Small intestine (tissue), 7 donors: ENCODE results near the gene MRPS35. TPM values are rescaled to one million over a fixed set of nuclear protein-coding genes. Genes with fewer than 3 reads are reported as not detected.

Experiments used
- DNase-seq, 2 donors: peaks; one replicate each; pipeline versions ENCODE4 v3.0.0 to v3.0.0-alpha.2; 2013
- FAIRE-seq: peaks from 2 replicates; lab custom pipeline; 2012; peaks lifted over from hg19 to GRCh38; lab: Jason Lieb, UNC
- H3K27ac ChIP-seq, 3 donors: one replicate each; pipeline ENCODE4 v1.5.1; 2013; ENCODE audit warnings: low read length in 2 of 3, mild to moderate bottlenecking in 2 of 3, control low read depth in 1 of 3, inconsistent platforms in 1 of 3, low read depth in 1 of 3, moderate library complexity in 1 of 3
- H3K27me3 ChIP-seq, 3 donors: one replicate each; pipeline ENCODE4 v1.6.1; 2013; ENCODE audit warnings: low read length in 3 of 3, inconsistent platforms in 1 of 3; ENCODE audit not compliant: control insufficient read depth in 3 of 3, insufficient read depth in 3 of 3
- H3K36me3 ChIP-seq, 3 donors: one replicate each; pipeline ENCODE4 v1.6.1; 2013; ENCODE audit warnings: low read length in 3 of 3, inconsistent platforms in 1 of 3, low read depth in 1 of 3, mild to moderate bottlenecking in 1 of 3, moderate library complexity in 1 of 3; ENCODE audit not compliant: control insufficient read depth in 3 of 3, insufficient read depth in 2 of 3
- H3K4me1 ChIP-seq, 3 donors: one replicate each; pipeline ENCODE4 v1.6.1; 2013; ENCODE audit warnings: low read length in 2 of 3, inconsistent platforms in 1 of 3, low read depth in 1 of 3, mild to moderate bottlenecking in 1 of 3, moderate library complexity in 1 of 3; ENCODE audit not compliant: control insufficient read depth in 3 of 3, insufficient read depth in 2 of 3
- H3K4me3 ChIP-seq, 3 donors: one replicate each; pipeline ENCODE4 v1.5.1; 2013; ENCODE audit warnings: low read length in 3 of 3, control low read depth in 1 of 3, inconsistent platforms in 1 of 3, low read depth in 1 of 3, mild to moderate bottlenecking in 1 of 3, moderate library complexity in 1 of 3
- H3K9me3 ChIP-seq, 2 donors: one replicate each; pipeline ENCODE4 v1.6.1; 2013; ENCODE audit warnings: low read depth in 1 of 2, low read length in 1 of 2; ENCODE audit not compliant: control insufficient read depth in 2 of 2, insufficient read depth in 1 of 2
- WGBS, 3 donors: extraction: QIAGEN DNeasy Blood & Tissue Kit; methylation state at CpG; one replicate each; pipeline ENCODE4 v1.1.7; 2013; 5-methylcytosine and 5-hydroxymethylcytosine counted together
- polyA plus RNA-seq, 4 donors: library from polyadenylated mRNA; stranded (reverse) in 3 of 4; unstranded in 1 of 4; fragments of 200-250 nt in 3 of 4; fragments of 120-200 nt in 1 of 4; gene quantifications; one replicate each; pipeline versions ENCODE4 v1.2.1 to v1.2.3, GENCODE V29; 2013
- donor health status: healthy with polysubstance abuse.
- donor health status: control.
- donor health status: control.
- donor health status: Bipolar disorder and iron deficiency.
- donor health status: healthy.

MRPS35 gene
- polyA plus RNA-seq, 4 donors = 45.1 to 84.2 (median 66.1) TPM

- whole genome bisulfite sequencing, 3 donors = 64 to 78% (median 76%) methylated on average over 2 of the region's 2 CpGs
- FAIRE-seq (no peak), DNase-seq (peak in 1 of 2 donors; percentile 7)
- Histone ChIP-seq H3K9me3 (no peaks in the 10 kb centered on the region), H3K27me3 (no peaks in the 10 kb centered on the region), H3K4me1 (no peaks in the 10 kb centered on the region), H3K27ac (no peak overlapping the region), H3K36me3 (peaks cover 0 to 19% (median 0%) of the 10 kb centered on the region in 3 donors), H3K4me3 (no peak overlapping the region)
Measured at GRCh38 chr12:27674989-27675388, 35.6 kb upstream of the MRPS35 start.

- H3K36me3 ChIP-seq = peaks cover 3 to 23% (median 4%) of the 10 kb centered on the region in 3 donors
- H3K4me3 ChIP-seq = no peak overlapping the region
- no peak overlapping the region for H3K27ac ChIP-seq
- H3K4me1 ChIP-seq = no peaks in the 10 kb centered on the region
- no peaks in the 10 kb centered on the region for H3K27me3 ChIP-seq
- no peak for FAIRE-seq
- no peaks in the 10 kb centered on the region for H3K9me3 ChIP-seq
- DNase-seq = peak; percentile 16 to 57
Measured at GRCh38 chr12:27680619-27681018, 30.0 kb upstream of the MRPS35 start.

GRCh38 chr12:27682534-27682933 lies 28.1 kb upstream of the MRPS35 start:
- H3K27ac ChIP-seq = no peak overlapping the region
- H3K4me3 ChIP-seq = no peak overlapping the region
- H3K4me1 ChIP-seq = no peaks in the 10 kb centered on the region
- no peak for FAIRE-seq
- H3K9me3 ChIP-seq = no peaks in the 10 kb centered on the region
- no peak for DNase-seq
- H3K36me3 ChIP-seq = peaks cover 3 to 14% (median 4%) of the 10 kb centered on the region in 3 donors
- 95 to 99% (median 96%) methylated on average over 2 of the region's 2 CpGs for WGBS, 3 donors
- no peaks in the 10 kb centered on the region for H3K27me3 ChIP-seq

- Histone ChIP-seq H3K27me3 (no peaks in the 10 kb centered on the region), H3K27ac (no peak overlapping the region), H3K4me3 (no peak overlapping the region), H3K4me1 (peaks cover 0 to 6% (median 0%) of the 10 kb centered on the region in 3 donors), H3K36me3 (peaks cover 3 to 23% (median 6%) of the 10 kb centered on the region in 3 donors), H3K9me3 (no peaks in the 10 kb centered on the region)
- no peak for DNase-seq
- FAIRE-seq = no peak
- WGBS, 3 donors = 74 to 83% (median 76%) methylated on average over 2 of the region's 2 CpGs
Measured at GRCh38 chr12:27685274-27685673, 25.4 kb upstream of the MRPS35 start.

GRCh38 chr12:27686147-27686546 lies 24.5 kb upstream of the MRPS35 start:
- FAIRE-seq (no peak), DNase-seq (no peak)
- H3K9me3 ChIP-seq = no peaks in the 10 kb centered on the region
- H3K4me1 ChIP-seq = peaks cover 0 to 6% (median 0%) of the 10 kb centered on the region in 3 donors
- peaks cover 3 to 25% (median 8%) of the 10 kb centered on the region in 3 donors for H3K36me3 ChIP-seq
- no peak overlapping the region for H3K27ac ChIP-seq
- no peaks in the 10 kb centered on the region for H3K27me3 ChIP-seq
- no peak overlapping the region for H3K4me3 ChIP-seq

GRCh38 chr12:27688671-27689070 lies 22.0 kb upstream of the MRPS35 start:
- DNase-seq (peak in 1 of 2 donors; percentile 30), FAIRE-seq (no peak)
- no peaks in the 10 kb centered on the region for H3K9me3 ChIP-seq
- no peak overlapping the region for H3K27ac ChIP-seq
- WGBS, 3 donors = 45 to 67% (median 56%) methylated on average over 3 of the region's 3 CpGs
- peaks cover 0 to 6% (median 0%) of the 10 kb centered on the region in 3 donors for H3K4me1 ChIP-seq
- H3K27me3 ChIP-seq = no peaks in the 10 kb centered on the region
- H3K36me3 ChIP-seq = peaks cover 0 to 27% (median 9%) of the 10 kb centered on the region in 3 donors
- no peak overlapping the region for H3K4me3 ChIP-seq

GRCh38 chr12:27689558-27690180 lies 21.0 kb upstream of the MRPS35 start:
- H3K9me3 ChIP-seq = no peaks in the 10 kb centered on the region
- H3K27ac ChIP-seq = no peak overlapping the region
- FAIRE-seq (no peak), DNase-seq (no peak)
- no peaks in the 10 kb centered on the region for H3K27me3 ChIP-seq
- WGBS, 3 donors = 89 to 93% (median 89%) methylated on average over 13 of the region's 13 CpGs
- no peak overlapping the region for H3K4me3 ChIP-seq
- peaks cover 0 to 25% (median 9%) of the 10 kb centered on the region in 3 donors for H3K36me3 ChIP-seq
- peaks cover 0 to 6% (median 0%) of the 10 kb centered on the region in 3 donors for H3K4me1 ChIP-seq

- peaks cover 0 to 23% (median 9%) of the 10 kb centered on the region in 3 donors for H3K36me3 ChIP-seq
- peaks cover 0 to 16% (median 0%) of the 10 kb centered on the region in 3 donors for H3K4me1 ChIP-seq
- H3K27ac ChIP-seq = no peak overlapping the region
Measured at GRCh38 chr12:27693403-27693802, 17.2 kb upstream of the MRPS35 start.

More at GRCh38 chr12:27693403-27693802, 17.2 kb upstream of the MRPS35 start:
- H3K9me3 ChIP-seq = no peaks in the 10 kb centered on the region
- H3K27me3 ChIP-seq = no peaks in the 10 kb centered on the region
- no peak for DNase-seq
- no peak overlapping the region for H3K4me3 ChIP-seq
- no peak for FAIRE-seq
- WGBS, 3 donors = 85 to 92% (median 89%) methylated on average over 2 of the region's 2 CpGs
